KOPT-K1 (cell line): ENCODE results near the gene OR52I1.

Experiments
- H3K27ac ChIP-seq: fragments of 200-600 bp; sonication (generic); 2 replicates; pipeline ENCODE4 v1.5.1; 2016; ENCODE audit warnings: antibody characterized with exemption, mild to moderate bottlenecking, low read depth, low read length; ENCODE audit not compliant: poor library complexity, severe bottlenecking
- H3K36me3 ChIP-seq: fragments of 200-600 bp; sonication (generic); 2 replicates; pipeline ENCODE4 v1.5.1; 2017; ENCODE audit warnings: antibody characterized with exemption, mild to moderate bottlenecking, low read length, moderate library complexity; ENCODE audit not compliant: insufficient read depth
- H3K9me3 ChIP-seq: fragments of 200-600 bp; sonication (generic); 2 replicates; pipeline ENCODE4 v1.5.1; 2017; ENCODE audit warnings: antibody characterized with exemption, low read length, mild to moderate bottlenecking; ENCODE audit not compliant: insufficient read depth, poor library complexity, severe bottlenecking

Gene OR52I1, protein sequence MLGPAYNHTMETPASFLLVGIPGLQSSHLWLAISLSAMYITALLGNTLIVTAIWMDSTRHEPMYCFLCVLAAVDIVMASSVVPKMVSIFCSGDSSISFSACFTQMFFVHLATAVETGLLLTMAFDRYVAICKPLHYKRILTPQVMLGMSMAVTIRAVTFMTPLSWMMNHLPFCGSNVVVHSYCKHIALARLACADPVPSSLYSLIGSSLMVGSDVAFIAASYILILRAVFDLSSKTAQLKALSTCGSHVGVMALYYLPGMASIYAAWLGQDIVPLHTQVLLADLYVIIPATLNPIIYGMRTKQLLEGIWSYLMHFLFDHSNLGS

DNA sequence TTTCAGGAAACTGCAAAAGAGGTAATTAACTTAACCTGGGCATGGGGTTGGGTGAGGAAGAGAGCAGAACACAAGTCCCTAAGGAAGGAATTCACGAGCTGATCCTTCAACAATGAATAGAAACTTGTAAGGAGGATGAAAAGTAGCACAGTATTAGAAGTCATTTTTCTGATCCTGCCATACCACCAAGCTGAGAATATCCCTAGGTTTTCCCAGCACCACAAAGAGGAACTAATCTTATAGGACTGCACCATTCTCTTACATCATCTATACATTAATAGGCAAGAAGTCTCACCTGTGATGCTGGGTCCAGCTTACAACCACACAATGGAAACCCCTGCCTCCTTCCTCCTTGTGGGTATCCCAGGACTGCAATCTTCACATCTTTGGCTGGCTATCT, at the start of gene OR52I1:
Gene OR52I1 (plus strand): TSS at position 301 of the 400 bp plus-strand sequence. CDS start 0 bp downstream, at position 301.
- Histone ChIP-seq H3K27ac (no peak within 1 kb of the TSS), H3K36me3 (peaks cover 4% of the 10 kb centered on the region), H3K9me3 (no peaks in the 10 kb centered on the region)

DNA sequence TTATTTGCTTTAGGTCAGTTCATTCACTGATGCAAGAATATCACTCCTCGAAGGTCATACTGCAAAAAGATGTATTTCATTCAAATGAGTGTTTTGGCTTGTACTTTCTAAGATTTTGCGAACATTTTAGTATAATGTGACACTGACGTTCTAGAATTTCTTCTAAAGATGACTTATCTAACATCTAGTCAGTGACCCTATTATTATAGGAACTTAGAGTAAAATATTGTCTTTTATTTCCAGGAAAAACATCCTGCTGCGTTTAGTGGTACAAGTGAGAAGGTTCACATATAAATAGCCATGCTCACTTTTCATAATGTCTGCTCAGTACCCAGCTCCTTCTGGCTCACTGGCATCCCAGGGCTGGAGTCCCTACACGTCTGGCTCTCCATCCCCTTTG, 48.9 kb upstream of the OR52I1 start, which contains the start of gene OR52M1:
Gene OR52M1 (plus strand): TSS at position 301 of the 400 bp plus-strand sequence. CDS start 0 bp downstream, at position 301.
- no peaks in the 10 kb centered on the region for H3K36me3 ChIP-seq
- H3K27ac ChIP-seq, result no peak within 1 kb of the TSS
- H3K9me3 ChIP-seq, result no peaks in the 10 kb centered on the region

DNA sequence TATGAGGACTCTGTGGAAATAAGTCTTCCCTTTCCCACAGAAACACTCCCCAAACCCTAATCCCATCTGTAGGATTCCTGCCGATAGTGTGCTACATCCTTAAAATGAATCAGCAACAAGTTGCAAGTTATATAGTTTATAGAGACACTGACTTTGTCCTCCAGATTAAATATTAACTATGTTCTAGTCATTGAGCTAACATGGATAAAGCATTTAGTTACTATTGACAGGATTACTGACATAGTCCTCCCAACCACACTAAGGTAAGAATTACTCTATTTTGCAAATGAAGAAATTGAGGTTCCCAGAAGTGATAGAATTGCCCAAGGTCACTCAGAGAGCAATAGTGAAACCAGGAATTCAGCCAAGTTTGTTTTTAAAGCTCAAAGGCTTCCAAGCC, 47.0 kb upstream of the OR52I1 start:
- no peak overlapping the region for H3K27ac ChIP-seq
- no peaks in the 10 kb centered on the region for H3K9me3 ChIP-seq
- H3K36me3 ChIP-seq, result no peaks in the 10 kb centered on the region

DNA sequence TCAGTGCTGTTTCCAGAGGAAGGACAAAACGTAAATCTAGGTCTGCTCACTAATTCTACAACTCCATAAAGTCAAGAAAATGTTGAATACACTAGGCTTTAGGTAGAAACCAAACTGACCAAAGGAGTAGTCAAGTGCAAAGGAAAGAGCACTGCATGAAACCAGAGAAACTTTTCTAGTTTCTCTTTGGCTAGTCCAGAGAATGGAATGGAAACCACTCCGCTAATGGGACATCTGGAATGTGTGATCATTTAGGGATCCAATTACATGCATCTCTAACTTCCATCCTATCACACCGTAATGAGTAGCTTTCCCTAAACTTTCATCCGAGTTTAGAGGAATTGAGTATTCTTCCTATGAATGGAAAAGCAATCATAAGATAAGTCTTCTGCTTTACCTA, 46.4 kb upstream of the OR52I1 start:
- no peaks in the 10 kb centered on the region for H3K36me3 ChIP-seq
- no peak overlapping the region for H3K27ac ChIP-seq
- no peaks in the 10 kb centered on the region for H3K9me3 ChIP-seq

DNA sequence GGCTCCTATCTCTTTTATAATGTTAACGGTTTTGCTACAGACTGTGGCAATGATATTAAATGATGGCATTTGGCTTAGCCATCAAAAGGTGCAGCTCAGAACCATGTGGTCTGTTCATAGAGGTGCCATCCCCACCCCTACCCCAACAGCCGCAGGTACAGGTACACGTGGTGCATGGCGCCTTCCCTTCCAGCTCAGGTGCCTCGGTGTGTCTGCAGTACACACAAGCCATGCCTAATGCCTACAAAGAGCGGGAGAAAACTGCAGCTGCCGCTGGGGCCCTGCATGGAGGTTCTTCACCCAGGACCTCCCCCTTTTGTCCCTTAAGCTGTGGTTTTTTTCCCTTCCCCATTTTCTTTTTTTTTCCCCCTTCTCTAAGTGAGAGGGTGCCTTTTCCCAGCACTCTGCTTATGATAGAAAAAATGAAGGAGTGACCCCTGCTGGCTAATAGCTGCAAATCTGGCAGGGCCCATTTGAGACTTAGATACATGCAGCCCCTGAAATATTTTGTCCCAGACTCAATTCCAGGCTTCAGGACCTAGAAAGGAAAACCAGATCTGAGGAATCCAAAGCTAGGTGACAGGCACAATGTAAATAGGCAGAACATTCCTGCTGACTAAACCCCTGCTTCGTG, 42.4 kb upstream of the OR52I1 start:
- Histone ChIP-seq H3K9me3 (no peaks in the 10 kb centered on the region), H3K27ac (no peak overlapping the region), H3K36me3 (no peaks in the 10 kb centered on the region)

DNA sequence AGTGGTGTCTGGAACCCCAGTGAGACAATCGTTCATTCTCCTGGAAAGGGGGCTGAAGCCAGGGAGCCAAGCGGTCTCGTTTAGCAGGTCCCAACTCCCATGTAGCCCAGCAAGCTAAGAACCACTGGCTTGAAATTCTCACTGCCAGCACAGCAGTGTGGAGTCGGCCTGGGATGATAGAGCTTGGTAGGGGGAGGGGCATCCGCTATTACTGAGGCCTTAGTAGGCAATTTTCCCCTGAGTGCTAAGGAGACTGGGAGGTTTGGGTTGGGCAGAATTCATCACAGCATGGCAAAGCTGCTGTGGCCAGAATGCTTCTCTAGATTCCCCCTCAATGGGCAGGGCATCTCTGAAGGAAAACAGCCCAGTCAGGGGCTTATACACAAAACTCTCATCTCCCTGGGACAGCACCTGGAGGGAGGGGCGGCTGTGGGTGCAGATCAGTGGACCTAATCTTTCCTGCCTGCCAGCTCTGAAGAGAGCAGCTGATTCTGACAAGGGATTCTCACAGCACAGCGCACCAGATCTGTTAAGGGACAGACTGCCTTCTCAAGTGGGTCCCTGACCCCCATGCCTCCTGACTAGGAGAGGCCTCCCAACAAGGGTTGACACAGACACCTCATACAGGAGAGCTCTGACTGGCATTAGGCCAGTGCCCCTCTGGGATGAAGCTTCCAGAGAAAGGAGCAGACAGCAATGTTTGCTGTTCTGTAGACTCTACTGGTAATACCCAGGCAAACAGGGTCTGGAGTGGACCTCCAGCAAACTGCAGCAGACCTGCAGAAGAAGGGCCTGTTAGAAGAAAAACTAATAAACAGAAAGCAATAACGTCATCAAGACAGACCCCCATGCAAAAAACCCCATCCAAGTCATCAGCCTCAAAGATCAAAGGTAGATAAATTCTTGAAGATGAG, 34.1 kb upstream of the OR52I1 start:
- peaks cover 4% of the 10 kb centered on the region for H3K9me3 ChIP-seq
- H3K27ac ChIP-seq, result no peak overlapping the region
- H3K36me3 ChIP-seq, result no peaks in the 10 kb centered on the region

DNA sequence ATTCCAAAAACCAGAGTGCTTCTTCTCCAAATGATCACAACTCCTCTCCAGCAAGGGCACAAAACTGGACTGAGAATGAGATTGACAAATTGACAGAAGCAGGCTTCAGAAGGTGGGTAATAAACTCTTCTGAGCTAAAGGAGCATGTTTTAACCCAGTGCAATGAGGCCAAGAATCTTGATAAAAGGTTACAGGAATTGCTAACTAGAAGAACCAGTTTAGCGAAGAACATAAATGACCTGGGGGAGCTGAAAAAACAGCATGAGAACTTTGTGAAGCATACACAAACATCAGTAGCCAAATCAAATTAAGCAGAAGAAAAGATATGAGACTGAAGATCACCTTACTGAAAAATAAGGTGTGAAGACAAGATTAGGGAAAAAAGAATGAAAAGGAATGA, 33.4 kb upstream of the OR52I1 start:
- no peaks in the 10 kb centered on the region for H3K36me3 ChIP-seq
- peaks cover 4% of the 10 kb centered on the region for H3K9me3 ChIP-seq
- no peak overlapping the region for H3K27ac ChIP-seq

DNA sequence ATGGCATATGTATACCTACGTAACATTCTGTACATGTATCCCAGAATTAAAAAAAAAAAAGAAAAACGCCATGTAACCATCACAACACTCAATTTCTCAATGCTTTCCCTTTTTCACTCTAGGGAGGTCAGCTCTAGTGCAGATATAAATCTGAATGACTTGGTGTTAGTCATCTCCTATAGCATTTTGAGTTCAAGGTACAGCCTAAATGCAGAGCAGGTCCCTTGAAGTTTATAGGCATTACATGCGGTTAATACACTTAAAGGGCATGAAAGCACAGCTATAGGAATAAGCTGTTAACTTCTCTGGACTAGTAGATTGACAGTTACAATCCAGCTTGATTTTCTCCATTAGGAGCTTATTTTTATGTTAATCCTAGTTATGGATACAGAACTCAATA, 28.5 kb upstream of the OR52I1 start:
- peaks cover 4% of the 10 kb centered on the region for H3K9me3 ChIP-seq
- H3K36me3 ChIP-seq, result no peaks in the 10 kb centered on the region
- H3K27ac ChIP-seq, result no peak overlapping the region

DNA sequence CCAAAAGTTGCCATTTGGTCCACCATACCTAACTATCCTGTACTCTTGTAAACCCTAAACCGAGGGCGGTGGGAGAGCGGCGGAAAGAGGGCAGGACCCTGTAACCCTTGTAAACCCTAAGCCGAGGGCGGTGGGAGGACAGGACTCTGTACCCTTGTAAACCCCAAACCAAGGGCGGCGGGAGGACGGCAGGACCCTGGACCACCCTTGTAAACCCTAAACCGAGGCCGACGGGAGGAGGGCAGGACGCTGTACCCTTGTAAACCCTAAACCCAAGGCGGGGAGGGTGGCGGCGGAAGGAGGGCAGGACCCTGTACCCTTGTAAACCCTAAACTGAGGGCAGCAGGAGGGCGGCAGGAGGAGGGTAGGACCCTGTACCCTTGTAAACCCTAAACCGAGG, 24.8 kb upstream of the OR52I1 start:
- no peaks in the 10 kb centered on the region for H3K36me3 ChIP-seq
- H3K27ac ChIP-seq, result no peak overlapping the region
- H3K9me3 ChIP-seq, result peaks cover under 1% of the 10 kb centered on the region

DNA sequence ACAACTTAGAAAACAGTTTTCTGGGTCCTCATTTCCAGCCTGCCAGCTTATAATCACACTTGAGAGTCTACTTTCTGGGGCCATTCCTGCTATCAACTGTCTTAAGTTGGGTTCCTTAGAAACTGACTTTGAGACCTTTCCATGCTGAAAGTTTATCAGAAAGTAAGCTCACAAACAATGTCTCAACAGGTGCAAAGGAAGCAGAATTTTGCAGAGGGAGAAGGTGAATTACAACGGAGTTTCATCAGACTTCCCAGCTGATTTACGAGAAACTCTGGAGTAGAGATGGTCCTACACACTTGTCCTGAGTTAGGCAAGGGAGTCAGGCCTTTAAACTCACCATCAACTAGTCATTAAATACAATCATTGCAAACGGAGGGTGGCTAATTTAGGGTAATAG, 17.0 kb upstream of the OR52I1 start:
- no peak overlapping the region for H3K27ac ChIP-seq
- no peaks in the 10 kb centered on the region for H3K36me3 ChIP-seq
- H3K9me3 ChIP-seq, result no peaks in the 10 kb centered on the region

DNA sequence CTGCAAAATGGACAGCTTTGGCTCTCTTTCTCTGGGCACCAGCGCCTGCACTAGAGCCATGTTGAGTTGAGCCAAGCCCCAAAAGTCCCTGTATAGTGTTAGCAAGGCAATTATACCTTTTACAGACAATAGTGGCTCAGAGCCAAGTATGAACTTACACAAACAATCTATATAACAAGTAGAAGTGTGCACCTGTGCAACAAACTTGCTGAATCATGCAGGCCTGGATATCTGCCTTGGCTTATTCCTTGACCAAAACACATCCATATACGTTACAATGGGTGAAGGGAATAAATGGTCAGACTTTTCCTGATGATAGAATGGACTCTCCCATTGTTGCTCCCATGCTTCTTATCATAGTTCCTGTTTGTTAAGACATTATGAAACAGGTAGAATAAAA, 16.1 kb upstream of the OR52I1 start:
- H3K9me3 ChIP-seq, result no peaks in the 10 kb centered on the region
- no peaks in the 10 kb centered on the region for H3K36me3 ChIP-seq
- H3K27ac ChIP-seq, result no peak overlapping the region

DNA sequence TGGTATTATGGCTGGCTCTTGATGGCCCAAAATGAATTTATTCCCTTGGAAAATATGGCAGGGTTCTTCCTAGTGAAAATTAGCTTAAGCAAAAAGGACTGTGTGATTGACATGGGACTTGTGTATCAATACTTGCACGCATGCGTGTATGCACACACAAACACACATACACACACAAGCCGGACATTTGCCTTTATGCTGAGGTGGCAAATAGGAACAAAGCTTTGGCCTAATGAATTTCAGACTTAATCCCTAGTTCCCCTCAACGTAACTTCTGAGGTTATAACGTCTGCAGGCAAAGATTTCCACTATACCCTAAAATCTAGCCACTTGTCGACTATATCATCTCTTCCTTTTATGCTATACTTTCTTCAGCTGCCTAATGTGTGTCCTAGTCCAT, 15.2 kb upstream of the OR52I1 start:
- Histone ChIP-seq H3K9me3 (no peaks in the 10 kb centered on the region), H3K27ac (no peak overlapping the region)

DNA sequence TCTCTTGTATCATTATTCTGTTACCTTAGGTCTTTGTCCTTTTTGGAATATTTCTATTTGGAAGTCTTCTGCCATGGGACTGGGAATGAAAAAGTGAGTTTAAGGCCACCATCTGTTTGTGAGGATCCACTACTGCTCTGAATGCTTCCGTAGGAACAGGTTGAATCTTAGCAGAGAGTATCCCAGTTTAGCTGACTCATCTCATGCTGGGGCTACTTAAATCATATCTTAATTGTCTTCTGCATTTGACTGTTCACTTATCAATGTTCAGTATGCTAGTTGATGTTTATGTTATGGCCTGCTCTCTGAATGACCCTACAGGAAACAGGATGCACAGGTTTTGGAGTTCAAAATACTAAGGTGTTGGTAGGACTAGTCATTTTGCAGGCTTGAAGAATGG, 13.7 kb upstream of the OR52I1 start:
- Histone ChIP-seq H3K9me3 (no peaks in the 10 kb centered on the region), H3K27ac (no peak overlapping the region), H3K36me3 (no peaks in the 10 kb centered on the region)

More for the DNA sequence above, 15.2 kb upstream of the OR52I1 start:
- no peaks in the 10 kb centered on the region for H3K36me3 ChIP-seq

DNA sequence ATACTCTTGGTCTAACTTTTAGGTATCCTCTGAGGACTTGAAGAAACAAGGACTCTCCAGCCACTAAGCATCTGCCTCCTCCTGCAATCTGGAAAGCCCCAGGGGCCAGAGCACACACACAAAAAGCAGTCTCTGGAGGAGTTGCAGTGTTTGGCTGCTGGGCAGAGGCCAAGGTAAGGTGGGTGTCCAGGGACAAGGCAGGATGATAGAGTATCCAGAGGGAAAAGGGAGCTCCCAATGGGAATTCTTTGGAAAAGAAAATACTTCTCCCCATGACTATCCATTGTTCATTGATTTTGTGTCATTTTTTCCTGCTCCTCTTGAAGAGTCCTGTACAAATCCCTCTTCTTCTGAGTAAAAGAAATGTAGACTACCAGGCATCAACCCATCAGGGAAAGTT, 12.4 kb upstream of the OR52I1 start, which contains the start of gene OR52I2:
Gene OR52I2 (plus strand): TSS at position 301 of the 400 bp plus-strand sequence.
- no peaks in the 10 kb centered on the region for H3K36me3 ChIP-seq
- H3K27ac ChIP-seq, result no peak within 1 kb of the TSS
- H3K9me3 ChIP-seq, result no peaks in the 10 kb centered on the region

DNA sequence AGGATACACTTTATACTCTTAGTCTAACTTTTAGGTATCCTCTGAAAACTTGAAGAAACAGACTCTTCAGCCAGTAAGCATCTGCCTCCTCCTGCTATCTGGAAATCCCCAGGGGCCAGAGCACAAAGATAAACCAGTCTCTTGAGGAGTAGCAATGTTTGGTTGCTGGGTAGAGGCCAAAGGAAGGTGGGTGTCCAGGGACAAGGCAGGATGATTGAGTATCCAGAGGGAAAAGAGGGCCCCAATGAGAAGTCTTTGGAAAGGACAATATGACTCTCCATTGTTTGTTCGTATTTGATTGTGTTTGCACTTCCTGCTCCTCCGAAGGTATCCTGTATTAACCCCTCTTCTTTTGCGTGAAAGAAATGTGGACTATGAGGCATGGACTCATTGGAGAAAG, 4.8 kb upstream of the OR52I1 start:
- no peaks in the 10 kb centered on the region for H3K9me3 ChIP-seq
- no peak overlapping the region for H3K27ac ChIP-seq
- no peaks in the 10 kb centered on the region for H3K36me3 ChIP-seq
